PFSK-1 (cell line): ENCODE results near the gene MBNL1.

ENCODE experiments used
- FOXP2 ChIP-seq: optimal IDR thresholded peaks from 2 replicates; pipeline ENCODE3; 2011; ENCODE audit warnings: borderline replicate concordance, control low read depth, inconsistent platforms; ENCODE audit not compliant: insufficient read depth; ENCODE audit errors: extremely low read length, extremely low read depth
- POLR2AphosphoS5 ChIP-seq: IDR thresholded peaks from 2 replicates; pipeline ENCODE4 v1.6.1; 2012; ENCODE audit warnings: low read depth, mild to moderate bottlenecking, control low read depth, low read length, moderate library complexity
- SIN3A ChIP-seq: IDR thresholded peaks from 2 replicates; pipeline ENCODE4 v1.6.1; 2012; ENCODE audit warnings: mild to moderate bottlenecking, low read length, moderate library complexity, borderline replicate concordance; ENCODE audit not compliant: insufficient read depth
- TAF1 ChIP-seq: IDR thresholded peaks from 2 replicates; pipeline ENCODE4 v1.6.1; 2012; ENCODE audit warnings: low read length, control low read depth, borderline replicate concordance; ENCODE audit not compliant: insufficient read depth
- TF ChIP-seq, protein P1 (sequence below), 2 experiments: IDR thresholded peaks; 2 replicates each; pipeline versions ENCODE4 v1.6.1 to v1.8.0; 2011 to 2012; ENCODE audit warnings: low read depth in 2 of 2, low read length in 2 of 2, control low read depth in 1 of 2, inconsistent platforms in 1 of 2, mild to moderate bottlenecking in 1 of 2, moderate library complexity in 1 of 2; ENCODE audit not compliant: insufficient read depth in 1 of 2

MBNL1 gene

DNA sequence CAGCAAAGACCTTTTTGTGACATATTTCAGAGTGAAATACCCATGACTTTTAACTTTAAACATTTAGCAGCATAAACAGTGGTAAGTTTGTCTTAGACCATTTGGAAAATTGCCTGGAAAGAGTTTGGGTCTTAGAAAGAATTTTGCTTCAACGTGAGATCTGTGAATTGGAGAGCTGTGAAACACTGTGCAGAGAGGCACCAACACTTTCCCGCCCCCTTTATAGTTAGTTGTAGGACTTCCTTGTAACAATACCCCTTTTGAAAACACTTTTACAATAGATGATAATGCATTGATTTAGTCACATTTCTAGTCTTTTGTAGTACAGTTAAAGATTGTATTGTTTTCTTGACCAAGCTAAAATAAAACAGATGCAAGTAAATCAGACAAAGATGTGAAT is 43.5 kb upstream of the MBNL1 start:
- TF ChIP-seq FOXP2 (no peak), POLR2AphosphoS5 (no peak), SIN3A (no peak), TAF1 (no peak)
- TF ChIP-seq, protein P1, sequence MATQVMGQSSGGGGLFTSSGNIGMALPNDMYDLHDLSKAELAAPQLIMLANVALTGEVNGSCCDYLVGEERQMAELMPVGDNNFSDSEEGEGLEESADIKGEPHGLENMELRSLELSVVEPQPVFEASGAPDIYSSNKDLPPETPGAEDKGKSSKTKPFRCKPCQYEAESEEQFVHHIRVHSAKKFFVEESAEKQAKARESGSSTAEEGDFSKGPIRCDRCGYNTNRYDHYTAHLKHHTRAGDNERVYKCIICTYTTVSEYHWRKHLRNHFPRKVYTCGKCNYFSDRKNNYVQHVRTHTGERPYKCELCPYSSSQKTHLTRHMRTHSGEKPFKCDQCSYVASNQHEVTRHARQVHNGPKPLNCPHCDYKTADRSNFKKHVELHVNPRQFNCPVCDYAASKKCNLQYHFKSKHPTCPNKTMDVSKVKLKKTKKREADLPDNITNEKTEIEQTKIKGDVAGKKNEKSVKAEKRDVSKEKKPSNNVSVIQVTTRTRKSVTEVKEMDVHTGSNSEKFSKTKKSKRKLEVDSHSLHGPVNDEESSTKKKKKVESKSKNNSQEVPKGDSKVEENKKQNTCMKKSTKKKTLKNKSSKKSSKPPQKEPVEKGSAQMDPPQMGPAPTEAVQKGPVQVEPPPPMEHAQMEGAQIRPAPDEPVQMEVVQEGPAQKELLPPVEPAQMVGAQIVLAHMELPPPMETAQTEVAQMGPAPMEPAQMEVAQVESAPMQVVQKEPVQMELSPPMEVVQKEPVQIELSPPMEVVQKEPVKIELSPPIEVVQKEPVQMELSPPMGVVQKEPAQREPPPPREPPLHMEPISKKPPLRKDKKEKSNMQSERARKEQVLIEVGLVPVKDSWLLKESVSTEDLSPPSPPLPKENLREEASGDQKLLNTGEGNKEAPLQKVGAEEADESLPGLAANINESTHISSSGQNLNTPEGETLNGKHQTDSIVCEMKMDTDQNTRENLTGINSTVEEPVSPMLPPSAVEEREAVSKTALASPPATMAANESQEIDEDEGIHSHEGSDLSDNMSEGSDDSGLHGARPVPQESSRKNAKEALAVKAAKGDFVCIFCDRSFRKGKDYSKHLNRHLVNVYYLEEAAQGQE (IDR thresholded peaks at IDR 0.05; ENCODE audit: insufficient read depth in 1 of 2, low read depth in 2 of 2, low read length in 2 of 2): no peak

DNA sequence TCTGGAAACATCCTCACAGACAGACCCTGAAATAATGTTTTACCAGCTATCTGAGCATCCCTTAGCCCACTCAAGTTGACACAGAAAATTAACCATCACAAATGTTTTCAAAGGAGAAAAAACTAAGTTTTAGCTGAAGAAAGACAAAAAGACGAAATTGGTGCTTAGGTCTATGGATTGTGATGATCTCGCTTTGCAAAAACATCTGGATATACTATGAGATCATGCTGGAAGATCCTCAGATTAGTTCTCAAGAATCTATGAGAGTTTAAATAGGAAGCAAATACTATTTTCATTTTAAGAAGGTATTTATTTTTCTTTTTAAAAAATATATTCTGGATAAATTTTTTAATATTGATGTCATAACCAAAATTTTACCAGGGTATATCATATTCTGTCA is 42.6 kb upstream of the MBNL1 start:
- TF ChIP-seq FOXP2 (no peak), POLR2AphosphoS5 (no peak), SIN3A (no peak), TAF1 (no peak)
- TF ChIP-seq, protein P1 (IDR thresholded peaks at IDR 0.05; ENCODE audit: insufficient read depth in 1 of 2, low read depth in 2 of 2, low read length in 2 of 2): no peak

DNA sequence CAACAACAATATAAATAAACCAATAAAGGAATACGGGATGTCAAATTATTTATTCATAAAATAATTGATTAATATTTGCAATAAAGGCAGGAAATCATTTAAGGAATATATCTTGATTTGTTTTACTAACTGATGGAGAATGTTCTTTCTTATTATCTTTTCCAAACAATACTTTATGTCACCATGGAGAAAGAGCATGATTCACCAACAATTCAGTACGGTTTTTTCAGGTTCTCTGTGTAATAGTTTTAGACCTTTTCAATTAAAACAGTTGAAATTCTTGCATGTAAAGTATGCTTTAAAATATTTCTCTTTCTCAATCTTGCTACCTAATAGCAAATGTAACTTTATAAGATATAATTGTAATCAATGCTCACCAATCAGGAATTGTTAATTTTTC is 41.7 kb upstream of the MBNL1 start:
- TF ChIP-seq FOXP2 (no peak), POLR2AphosphoS5 (no peak), TAF1 (no peak)

DNA sequence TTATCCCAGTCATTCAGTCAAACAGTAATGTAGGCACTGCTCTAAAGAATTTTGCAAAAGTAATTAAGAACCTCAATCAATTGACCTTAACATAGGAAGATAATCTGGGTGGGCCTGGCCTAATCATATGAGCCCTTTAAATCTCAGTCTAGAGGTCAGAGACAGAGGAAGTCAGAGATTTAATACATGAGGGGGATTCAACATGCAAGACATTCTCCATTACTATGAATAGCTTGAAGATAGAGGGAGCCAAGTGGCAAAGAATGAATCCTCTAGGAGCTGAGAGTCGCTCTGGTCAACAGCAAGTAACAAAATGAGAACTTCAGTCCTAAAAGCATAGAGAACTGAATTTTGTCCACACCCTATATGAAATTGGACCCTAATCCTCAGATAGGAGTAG is 39.0 kb upstream of the MBNL1 start:
- TF ChIP-seq FOXP2 (no peak), SIN3A (no peak), POLR2AphosphoS5 (no peak), TAF1 (no peak)
- TF ChIP-seq, protein P1 (IDR thresholded peaks at IDR 0.05; ENCODE audit: insufficient read depth in 1 of 2, low read depth in 2 of 2, low read length in 2 of 2): no peak

DNA sequence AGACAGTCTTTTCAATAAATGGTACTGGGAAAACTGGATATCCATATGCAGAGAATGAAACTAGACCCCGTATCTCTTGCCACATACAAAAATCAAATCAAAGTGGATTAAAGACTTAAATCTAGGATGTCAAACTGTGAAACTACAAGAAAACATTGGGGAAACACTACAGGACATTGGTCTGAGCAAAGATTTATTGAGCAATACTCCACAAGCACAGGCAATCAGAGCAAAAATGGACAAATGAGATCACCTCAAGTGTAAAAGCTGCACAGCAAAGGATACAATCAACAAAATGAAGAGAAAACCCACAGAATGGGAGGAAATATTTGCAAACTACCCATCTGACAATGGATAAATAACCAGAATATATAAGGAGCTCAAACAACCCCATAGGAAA is 38.4 kb upstream of the MBNL1 start:
- TF ChIP-seq, protein P1 (IDR thresholded peaks at IDR 0.05; ENCODE audit: insufficient read depth in 1 of 2, low read depth in 2 of 2, low read length in 2 of 2): no peak
- TF ChIP-seq TAF1: no peak

DNA sequence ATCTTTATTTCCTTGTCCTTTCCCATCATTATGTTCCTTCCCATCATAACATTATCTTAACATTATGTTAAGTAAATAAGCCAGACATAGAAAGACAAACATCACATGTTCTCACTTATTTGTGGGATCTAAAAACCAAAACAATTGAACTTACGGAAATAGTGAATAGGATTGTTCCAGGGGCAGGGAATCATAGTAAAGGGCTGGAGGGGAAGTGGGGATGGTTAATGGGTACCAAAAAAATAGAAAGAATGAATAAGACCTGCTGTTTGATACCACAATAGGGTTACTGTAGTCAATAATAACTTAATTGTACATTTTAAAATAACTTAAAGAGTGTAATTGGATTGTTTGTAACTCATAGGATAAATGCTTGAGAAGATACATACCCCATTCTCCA is 36.7 kb upstream of the MBNL1 start:
- TF ChIP-seq TAF1 (no peak), POLR2AphosphoS5 (no peak), SIN3A (no peak), FOXP2 (no peak)
- TF ChIP-seq, protein P1 (IDR thresholded peaks at IDR 0.05; ENCODE audit: insufficient read depth in 1 of 2, low read depth in 2 of 2, low read length in 2 of 2): no peak
